IMR-90 (cell line): ENCODE measurements around the gene CMPK2. TPM values are rescaled to one million over a fixed set of nuclear protein-coding genes. Genes with fewer than 3 reads are reported as not detected.

Experiments used
- ATAC-seq: fragments of 200-7000 bp; cut with Tn5 transposase; 2 replicates; pipeline ENCODE4 v1.9.1; 2020; ENCODE audit warnings: low read depth, mild to moderate bottlenecking, moderate library complexity
- BruUV-seq: library from RNA; stranded (reverse); fragments of 400-500 nt; replicated peaks from 2 replicates; lab custom pipeline; 2021; lab: Mats Ljungman, UMichigan
- CTCF ChIA-PET: fragments of 300-600 bp; formaldehyde crosslinking; extraction: SDS; loops from one replicate; lab custom pipeline; 2021; ENCODE audit warnings: antibody characterized with exemption; lab: Yijun Ruan, JAX
- POLR2A ChIA-PET: fragments of 300-600 bp; sonication (Branson Sonifier 250); formaldehyde crosslinking; loops from one replicate; lab custom pipeline; 2022; ENCODE audit warnings: antibody characterized with exemption; ENCODE audit not compliant: unreplicated experiment; lab: Charles Lee
- DNase-seq: peaks from one replicate; pipeline ENCODE4 v3.0.0; 2013
- H2AFZ ChIP-seq: replicated peaks from 2 replicates; pipeline ENCODE3; 2013; ENCODE audit warnings: low read length, mild to moderate bottlenecking; ENCODE audit not compliant: poor library complexity
- H2AK5ac ChIP-seq: 2 replicates; pipeline ENCODE4 v1.6.1; 2013; ENCODE audit warnings: low read depth, low read length, inconsistent platforms
- H2AK9ac ChIP-seq: replicated peaks from 2 replicates; pipeline ENCODE3; 2013; ENCODE audit warnings: mild to moderate bottlenecking, low read depth, low read length, moderate library complexity; ENCODE audit not compliant: poor library complexity
- H2BK120ac ChIP-seq: 2 replicates; pipeline ENCODE4 v1.6.1; 2013; ENCODE audit warnings: low read depth, low read length, inconsistent platforms
- H2BK15ac ChIP-seq: 3 replicates; pipeline ENCODE4 v1.6.1; 2013; ENCODE audit warnings: low read depth, low read length, inconsistent platforms
- H2BK20ac ChIP-seq: 2 replicates; pipeline ENCODE4 v1.6.1; 2013; ENCODE audit warnings: low read depth, mild to moderate bottlenecking, inconsistent platforms, low read length, moderate library complexity
- H2BK5ac ChIP-seq: 2 replicates; pipeline ENCODE4 v1.6.1; 2013; ENCODE audit warnings: mild to moderate bottlenecking, low read depth, low read length, inconsistent platforms; ENCODE audit not compliant: poor library complexity, severe bottlenecking
- H3K14ac ChIP-seq: replicated peaks from 2 replicates; pipeline ENCODE4 v1.6.1; 2013; ENCODE audit warnings: low read depth, low read length, inconsistent platforms
- H3K18ac ChIP-seq: 2 replicates; pipeline ENCODE4 v1.6.1; 2013; ENCODE audit warnings: low read depth, low read length, control low read depth
- H3K23ac ChIP-seq: 2 replicates; pipeline ENCODE4 v1.6.1; 2013; ENCODE audit warnings: low read depth, low read length, inconsistent platforms
- H3K27ac ChIP-seq: 2 replicates; pipeline ENCODE4 v1.5.1; 2013; ENCODE audit warnings: mild to moderate bottlenecking, control low read depth, low read length; ENCODE audit not compliant: insufficient read depth
- H3K27me3 ChIP-seq: 2 replicates; pipeline ENCODE4 v1.6.1; 2013; ENCODE audit warnings: low read length; ENCODE audit not compliant: control insufficient read depth, insufficient read depth
- H3K36me3 ChIP-seq: 2 replicates; pipeline ENCODE4 v1.6.1; 2013; ENCODE audit warnings: low read length, mixed read lengths; ENCODE audit not compliant: control insufficient read depth, insufficient read depth
- H3K4ac ChIP-seq: 2 replicates; pipeline ENCODE4 v1.6.1; 2013; ENCODE audit warnings: low read depth, low read length, inconsistent platforms
- H3K4me1 ChIP-seq: 2 replicates; pipeline ENCODE4 v1.6.1; 2013; ENCODE audit warnings: low read length, mixed read lengths; ENCODE audit not compliant: control insufficient read depth, insufficient read depth
- H3K4me2 ChIP-seq: 2 replicates; pipeline ENCODE4 v1.6.1; 2013; ENCODE audit warnings: low read depth, mild to moderate bottlenecking, control low read depth, low read length, moderate library complexity
- H3K4me3 ChIP-seq: 2 replicates; pipeline ENCODE4 v1.5.1; 2013; ENCODE audit warnings: low read depth, mild to moderate bottlenecking, control low read depth, low read length, moderate library complexity; ENCODE audit not compliant: insufficient read depth
- H3K56ac ChIP-seq: 2 replicates; pipeline ENCODE4 v1.6.1; 2013; ENCODE audit warnings: low read length, inconsistent platforms; ENCODE audit not compliant: insufficient read depth; ENCODE audit errors: extremely low read depth
- H3K79me1 ChIP-seq, 2 experiments: 2 replicates each; pipeline ENCODE4 v1.6.1; 2013; ENCODE audit warnings: low read length in 2 of 2, inconsistent platforms in 1 of 2, low read depth in 1 of 2
- H3K9ac ChIP-seq: 2 replicates; pipeline ENCODE4 v1.6.1; 2013; ENCODE audit warnings: low read depth, low read length, control low read depth
- H3K9me1 ChIP-seq: 2 replicates; pipeline ENCODE4 v1.6.1; 2013; ENCODE audit warnings: low read length, inconsistent platforms; ENCODE audit not compliant: insufficient read depth
- H3K9me3 ChIP-seq: 2 replicates; pipeline ENCODE4 v1.6.1; 2013; ENCODE audit warnings: low read length; ENCODE audit not compliant: control insufficient read depth, insufficient read depth
- H4K20me1 ChIP-seq: 2 replicates; pipeline ENCODE4 v1.6.1; 2013; ENCODE audit warnings: low read length, inconsistent platforms; ENCODE audit not compliant: insufficient read depth
- H4K5ac ChIP-seq: 2 replicates; pipeline ENCODE4 v1.6.1; 2013; ENCODE audit warnings: mild to moderate bottlenecking, low read depth, low read length, control low read depth
- H4K8ac ChIP-seq, 2 experiments: 2 replicates each; pipeline ENCODE4 v1.6.1; 2013; ENCODE audit warnings: low read depth in 2 of 2, low read length in 2 of 2, control low read depth in 1 of 2, inconsistent platforms in 1 of 2
- H4K91ac ChIP-seq: 2 replicates; pipeline ENCODE4 v1.6.1; 2013; ENCODE audit warnings: low read depth, low read length, inconsistent platforms; ENCODE audit not compliant: insufficient read depth
- CHD1 ChIP-seq: IDR thresholded peaks from 2 replicates; pipeline ENCODE4 v1.6.1; 2012; ENCODE audit warnings: low read depth, low read length, improper control_type of control experiment
- ELK1 ChIP-seq: fragments of 150-350 bp; IDR thresholded peaks from 2 replicates; pipeline ENCODE4 v1.6.1; 2016; ENCODE audit warnings: low read depth, mild to moderate bottlenecking, low read length, moderate library complexity, borderline replicate concordance
- RAD21 ChIP-seq: IDR thresholded peaks from 2 replicates; pipeline ENCODE4 v1.6.1; 2012; ENCODE audit warnings: low read length, improper control_type of control experiment
- RFX5 ChIP-seq: IDR thresholded peaks from 2 replicates; pipeline ENCODE4 v1.8.0; 2012; ENCODE audit warnings: low read depth, mild to moderate bottlenecking, low read length, moderate library complexity
- WGBS, 2 experiments: methylation state at CpG; one replicate each; pipeline versions ENCODE4 v1.1.5 to v1.1.7; 2013; ENCODE audit warnings: missing lambda C conversion rate in 2 of 2; ENCODE audit not compliant: insufficient read length in 1 of 2; ENCODE audit errors: extremely low coverage in 2 of 2; 5-methylcytosine and 5-hydroxymethylcytosine counted together
- dilution Hi-C: fragments of 300-500 bp; cut with HindIII; formaldehyde crosslinking; loops from one replicate; pipeline ENCODE4 v1.14.3; 2018; ENCODE audit warnings: low sequenced_read_pairs; ENCODE audit not compliant: unreplicated experiment
- in situ Hi-C: fragments of 300-500 bp; cut with MboI; formaldehyde crosslinking; loops from 3 replicates; pipeline ENCODE4 v1.14.3; 2019; ENCODE audit warnings: low sequenced_read_pairs, inconsistent platforms, mixed read lengths
- intact Hi-C: fragments of 100-400 bp; cut with micrococcal nuclease; formaldehyde crosslinking; loops from 2 replicates; pipeline ENCODE4 v1.10.0; 2022
- polyA plus RNA-seq, 3 experiments: library from polyadenylated mRNA; depleted of rRNA; stranded (reverse); fragments of >200 nt; gene quantifications; 2 replicates each; pipeline ENCODE4 v1.2.3, GENCODE V29; 2012; ENCODE audit warnings: low replicate concordance in 1 of 3
- total RNA-seq: library from RNA; depleted of rRNA; stranded (reverse); fragments of >200 nt; gene quantifications from 2 replicates; pipeline ENCODE4 v1.2.3, GENCODE V29; 2012

Gene CMPK2
- total and polyA plus RNA-seq, 2 of the 4 experiments (the other 2 are of a cell fraction) = 0.03 to 0.18 TPM

GRCh38 chr2:6808426-6808825, 57.3 kb downstream of the CMPK2 start:
- H3K4me2 ChIP-seq = no peak overlapping the region
- no peak overlapping the region for H3K56ac ChIP-seq
- no peak overlapping the region for H3K4ac ChIP-seq
- H2AK5ac ChIP-seq = no peak overlapping the region
- H3K9me3 ChIP-seq = no peaks in the 10 kb centered on the region
- TF ChIP-seq ELK1 (no peak), RFX5 (no peak), CHD1 (no peak), RAD21 (no peak)
- DNase-seq (no peak), ATAC-seq (no peak)
- H3K27ac ChIP-seq = no peak overlapping the region
- no peaks in the 10 kb centered on the region for H3K79me1 ChIP-seq
- H4K8ac ChIP-seq = no peak overlapping the region
- no peaks in the 10 kb centered on the region for H3K4me1 ChIP-seq
- no peak overlapping the region for H2BK5ac ChIP-seq
- no peaks in the 10 kb centered on the region; the same call in 1 of the 2 replicates for H3K27me3 ChIP-seq
- H4K5ac ChIP-seq = no peak overlapping the region
- H3K23ac ChIP-seq = no peak overlapping the region
- no peaks in the 10 kb centered on the region for H3K36me3 ChIP-seq
- H3K4me3 ChIP-seq = no peak overlapping the region
- H2BK15ac ChIP-seq = no peak overlapping the region
- H3K14ac ChIP-seq = no peak overlapping the region
- H4K91ac ChIP-seq = no peak overlapping the region
- POLR2A ChIA-PET = interaction anchor here (0.6 kb wide), 1 partner anchor 265 kb away, joined by 3 read pairs; no protein-coding TSS in a partner anchor
- intact Hi-C loops (no loop called here), dilution Hi-C loops (no loop called here), in situ Hi-C loops (no loop called here)
- H2AK9ac ChIP-seq = no peak overlapping the region
- H3K18ac ChIP-seq = no peak overlapping the region
- CTCF ChIA-PET = no interaction called here
- H2AFZ ChIP-seq = no peak overlapping the region
- H2BK20ac ChIP-seq = no peak overlapping the region
- WGBS, 2 experiments = no CpG with 5 or more reads among the region's 1 CpG
- no peak overlapping the region for H2BK120ac ChIP-seq
- BruUV-seq = no TSS peak
- H3K9me1 ChIP-seq = no peaks in the 10 kb centered on the region
- H4K20me1 ChIP-seq = no peaks in the 10 kb centered on the region
- no peak overlapping the region for H3K9ac ChIP-seq
